Osteocyte (in vitro differentiated cells): Measurements from ENCODE around the gene MUC2. TPM values are rescaled to one million over a fixed set of nuclear protein-coding genes. Genes with fewer than 3 reads are reported as not detected.

Experiments used
- DNase-seq: peaks from one replicate; pipeline ENCODE4 v3.0.0; 2021; ENCODE audit warnings: mixed read lengths; ENCODE audit not compliant: unreplicated experiment; ENCODE audit errors: extremely low spot score
- H3K27ac Mint-ChIP-seq: one replicate; pipeline ENCODE4 v1.8.0; 2021; ENCODE audit warnings: mild to moderate bottlenecking, mixed read lengths; ENCODE audit not compliant: unreplicated experiment
- H3K27me3 Mint-ChIP-seq: one replicate; pipeline ENCODE4 v1.8.0; 2021; ENCODE audit warnings: mixed read lengths; ENCODE audit not compliant: unreplicated experiment
- H3K36me3 Mint-ChIP-seq: one replicate; pipeline ENCODE4 v1.8.0; 2021; ENCODE audit warnings: mixed read lengths; ENCODE audit not compliant: unreplicated experiment
- H3K4me1 Mint-ChIP-seq: one replicate; pipeline ENCODE4 v1.8.0; 2021; ENCODE audit warnings: mixed read lengths; ENCODE audit not compliant: unreplicated experiment
- H3K4me3 Mint-ChIP-seq: one replicate; pipeline ENCODE4 v1.8.0; 2021; ENCODE audit warnings: mild to moderate bottlenecking, moderate library complexity, mixed read lengths; ENCODE audit not compliant: unreplicated experiment
- H3K9me3 Mint-ChIP-seq: one replicate; pipeline ENCODE4 v1.8.0; 2021; ENCODE audit warnings: mixed read lengths; ENCODE audit not compliant: unreplicated experiment
- CTCF ChIP-seq: fragments of 200-600 bp; sonication (generic); IDR thresholded peaks from 2 replicates; pipeline ENCODE4 v1.5.0; 2021; ENCODE audit warnings: antibody characterized with exemption, mild to moderate bottlenecking, moderate library complexity
- long read RNA-seq: library from polyadenylated mRNA; unstranded; transcript quantifications from one replicate; pipeline ENCODE4 v2.0.0, GENCODE V29; 2021
- total RNA-seq: library from RNA; stranded (reverse); gene quantifications from 2 replicates; pipeline ENCODE4 v1.2.1, GENCODE V29; 2021

MUC2 gene
- not detected in 2 replicates for total RNA-seq
- long read RNA-seq, result 0 reads

GRCh38 chr11:1074244-1075221, at the start of gene MUC2:
Gene MUC2 (plus strand): TSS chr11:1074874.
- Mint-ChIP-seq H3K36me3 (no peaks in the 10 kb centered on the region), H3K9me3 (no peaks in the 10 kb centered on the region), H3K4me3 (no peak within 1 kb of the TSS), H3K27me3 (peaks cover 3% of the 10 kb centered on the region), H3K4me1 (peaks cover 2% of the 10 kb centered on the region), H3K27ac (no peak within 1 kb of the TSS)
- no peak for DNase-seq
- no peak for TF ChIP-seq CTCF

- no peak for TF ChIP-seq CTCF
- DNase-seq, result no peak
- no peaks in the 10 kb centered on the region for H3K9me3 Mint-ChIP-seq
- H3K4me1 Mint-ChIP-seq, result no peaks in the 10 kb centered on the region
- no peak overlapping the region for H3K4me3 Mint-ChIP-seq
- no peaks in the 10 kb centered on the region for H3K36me3 Mint-ChIP-seq
- no peaks in the 10 kb centered on the region for H3K27me3 Mint-ChIP-seq
- no peak overlapping the region for H3K27ac Mint-ChIP-seq
These were observed 49.1 kb upstream of the MUC2 start for GRCh38 chr11:1025410-1026162.

GRCh38 chr11:1026163-1026450, 48.6 kb upstream of the MUC2 start:
- no peaks in the 10 kb centered on the region for H3K4me1 Mint-ChIP-seq
- DNase-seq, result no peak

GRCh38 chr11:1026641-1027482, 47.8 kb upstream of the MUC2 start:
- no peaks in the 10 kb centered on the region for H3K9me3 Mint-ChIP-seq
- no peak overlapping the region for H3K27ac Mint-ChIP-seq
- H3K27me3 Mint-ChIP-seq, result no peaks in the 10 kb centered on the region
- no peaks in the 10 kb centered on the region for H3K36me3 Mint-ChIP-seq
- H3K4me3 Mint-ChIP-seq, result no peak overlapping the region
- no peak for TF ChIP-seq CTCF
- no peak for DNase-seq
- H3K4me1 Mint-ChIP-seq, result no peaks in the 10 kb centered on the region

More at GRCh38 chr11:1026163-1026450, 48.6 kb upstream of the MUC2 start:
- H3K27me3 Mint-ChIP-seq, result no peaks in the 10 kb centered on the region
- H3K9me3 Mint-ChIP-seq, result no peaks in the 10 kb centered on the region
- H3K27ac Mint-ChIP-seq, result no peak overlapping the region
- no peak for TF ChIP-seq CTCF
- no peak overlapping the region for H3K4me3 Mint-ChIP-seq
- no peaks in the 10 kb centered on the region for H3K36me3 Mint-ChIP-seq
